Body of pancreas (tissue), 4 donors: ENCODE results near the gene ST13.

Experiments used
- POLR2A ChIP-seq, 3 donors: fragments of 450-650 bp; IDR thresholded peaks; one replicate each; pipeline ENCODE4 v1.6.1; 2016; ENCODE audit warnings: antibody characterized with exemption in 3 of 3, mild to moderate bottlenecking in 2 of 3
- TF ChIP-seq, protein P1 (sequence below), 7 experiments: fragments of 450-650 bp in 4 of 7; fragments of 200-600 bp in 3 of 7; sonication (generic) in 3 of 7; IDR thresholded peaks; one replicate each; pipeline ENCODE4 v1.5.1; 2016 to 2019; ENCODE audit warnings: antibody characterized with exemption in 7 of 7

GRCh38 chr22:40791241-40791640, 65.2 kb downstream of the ST13 start:
- TF ChIP-seq, protein P1, sequence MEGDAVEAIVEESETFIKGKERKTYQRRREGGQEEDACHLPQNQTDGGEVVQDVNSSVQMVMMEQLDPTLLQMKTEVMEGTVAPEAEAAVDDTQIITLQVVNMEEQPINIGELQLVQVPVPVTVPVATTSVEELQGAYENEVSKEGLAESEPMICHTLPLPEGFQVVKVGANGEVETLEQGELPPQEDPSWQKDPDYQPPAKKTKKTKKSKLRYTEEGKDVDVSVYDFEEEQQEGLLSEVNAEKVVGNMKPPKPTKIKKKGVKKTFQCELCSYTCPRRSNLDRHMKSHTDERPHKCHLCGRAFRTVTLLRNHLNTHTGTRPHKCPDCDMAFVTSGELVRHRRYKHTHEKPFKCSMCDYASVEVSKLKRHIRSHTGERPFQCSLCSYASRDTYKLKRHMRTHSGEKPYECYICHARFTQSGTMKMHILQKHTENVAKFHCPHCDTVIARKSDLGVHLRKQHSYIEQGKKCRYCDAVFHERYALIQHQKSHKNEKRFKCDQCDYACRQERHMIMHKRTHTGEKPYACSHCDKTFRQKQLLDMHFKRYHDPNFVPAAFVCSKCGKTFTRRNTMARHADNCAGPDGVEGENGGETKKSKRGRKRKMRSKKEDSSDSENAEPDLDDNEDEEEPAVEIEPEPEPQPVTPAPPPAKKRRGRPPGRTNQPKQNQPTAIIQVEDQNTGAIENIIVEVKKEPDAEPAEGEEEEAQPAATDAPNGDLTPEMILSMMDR (IDR thresholded peaks at IDR 0.05) = no peak
- TF ChIP-seq POLR2A (IDR thresholded peaks at IDR 0.05) = no peak
